Naive B cell (primary cell): Measurements from ENCODE around the gene ABL1. TPM values are rescaled to one million over a fixed set of nuclear protein-coding genes. Genes with fewer than 3 reads are reported as not detected.
A peak's percentile ranks its signal among the peaks of the same experiment; 100 is the strongest.
"Not testable (repeated sequence)": the region's sequence is repeated elsewhere in the genome, so short reads cannot be mapped to it uniquely, and the experiment has no call there.

Source experiments
- ATAC-seq, 2 donors: fragments of 150-1000 bp; cut with Tn5 transposase; 2 replicates each; pipeline ENCODE4 v1.10.0; 2021; ENCODE audit warnings: low read depth in 2 of 2, mild to moderate bottlenecking in 2 of 2, moderate library complexity in 2 of 2
- DNase-seq: peaks from one replicate; pipeline ENCODE4 v3.0.0; 2022
- H3K27ac Mint-ChIP-seq, 6 donors: one replicate each; pipeline ENCODE4 v1.8.0; 2020 to 2022; ENCODE audit warnings: mild to moderate bottlenecking in 6 of 6, mixed read lengths in 6 of 6, moderate library complexity in 5 of 6, inconsistent platforms in 2 of 6
- H3K27me3 Mint-ChIP-seq, 3 donors: one replicate each; pipeline ENCODE4 v1.8.0; 2021 to 2022; ENCODE audit warnings: mixed read lengths in 3 of 3, mild to moderate bottlenecking in 1 of 3
- H3K36me3 Mint-ChIP-seq, 2 donors: one replicate each; pipeline ENCODE4 v1.8.0; 2020 to 2022; ENCODE audit warnings: mixed read lengths in 2 of 2, inconsistent platforms in 1 of 2, mild to moderate bottlenecking in 1 of 2
- H3K4me1 Mint-ChIP-seq, 3 donors: one replicate each; pipeline ENCODE4 v1.8.0; 2020 to 2022; ENCODE audit warnings: mixed read lengths in 3 of 3, inconsistent platforms in 1 of 3, mild to moderate bottlenecking in 1 of 3, moderate library complexity in 1 of 3
- H3K4me3 Mint-ChIP-seq, 8 donors: one replicate each; pipeline ENCODE4 v1.8.0; 2020 to 2022; ENCODE audit warnings: mild to moderate bottlenecking in 8 of 8, mixed read lengths in 8 of 8, moderate library complexity in 8 of 8, inconsistent platforms in 2 of 8
- H3K9me3 Mint-ChIP-seq, 7 donors: one replicate each; pipeline ENCODE4 v1.8.0; 2020 to 2022; ENCODE audit warnings: mixed read lengths in 7 of 7, mild to moderate bottlenecking in 5 of 7, inconsistent platforms in 2 of 7, moderate library complexity in 1 of 7
- polyA plus RNA-seq, 6 donors: library from polyadenylated mRNA; unstranded; fragments of 300-500 nt; fragmentation: Illumina TruSeq; gene quantifications; one replicate each; pipeline ENCODE4 v1.2.3, GENCODE V29; 2021; ENCODE audit warnings: low read depth in 6 of 6

Gene ABL1
- polyA plus RNA-seq, 6 donors from 2014 or later = 1.2 to 18.9 (median 9.4) TPM

DNA sequence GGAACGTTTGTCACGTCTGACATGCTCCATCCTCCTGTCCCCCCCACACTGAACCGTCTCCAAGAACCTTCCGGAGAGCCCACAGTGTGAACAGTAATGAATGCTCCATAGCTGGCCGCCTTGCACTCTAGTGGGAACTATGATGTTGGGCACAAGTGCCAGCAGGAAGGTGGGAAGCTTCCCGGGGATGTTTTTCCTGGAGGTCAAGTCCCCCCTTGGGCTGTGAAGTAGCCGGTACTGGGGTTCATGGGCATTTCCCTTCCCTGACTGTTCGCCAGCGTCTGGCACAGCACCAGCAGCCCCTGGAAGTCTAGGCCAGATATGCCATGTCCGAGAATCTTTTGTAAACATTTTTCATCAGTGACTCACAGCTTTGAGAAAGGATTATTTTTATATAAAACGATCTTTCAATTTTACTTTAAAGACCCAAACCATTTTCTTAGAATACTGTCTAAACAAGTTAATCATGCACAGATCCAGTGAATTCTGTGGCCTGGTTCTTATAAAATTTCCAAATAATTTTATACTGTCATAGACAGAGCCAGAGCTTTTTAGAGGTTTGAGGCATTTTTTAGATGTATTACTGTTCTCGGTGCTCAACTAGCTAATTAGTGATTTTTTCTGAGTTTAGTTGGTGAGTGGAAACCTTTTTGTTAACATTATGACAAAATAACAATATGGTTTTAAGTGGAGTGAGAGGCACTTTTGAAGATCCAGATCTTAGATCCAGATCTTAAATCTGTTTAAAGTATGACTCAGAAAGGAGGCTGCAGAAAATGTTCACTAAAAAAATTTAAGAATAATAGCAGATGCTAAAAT is 11.6 kb downstream of the ABL1 start:
- H3K9me3 Mint-ChIP-seq = no peaks in the 10 kb centered on the region
- ATAC-seq (no peak), DNase-seq (no peak)
- no peaks in the 10 kb centered on the region for H3K27me3 Mint-ChIP-seq
- H3K36me3 Mint-ChIP-seq = no peaks in the 10 kb centered on the region
- no peak overlapping the region for H3K4me3 Mint-ChIP-seq
- H3K27ac Mint-ChIP-seq = peak overlapping the region in 1 of 6 donors; percentile 9
- peaks cover 9 to 27% (median 20%) of the 10 kb centered on the region in 3 donors for H3K4me1 Mint-ChIP-seq

DNA sequence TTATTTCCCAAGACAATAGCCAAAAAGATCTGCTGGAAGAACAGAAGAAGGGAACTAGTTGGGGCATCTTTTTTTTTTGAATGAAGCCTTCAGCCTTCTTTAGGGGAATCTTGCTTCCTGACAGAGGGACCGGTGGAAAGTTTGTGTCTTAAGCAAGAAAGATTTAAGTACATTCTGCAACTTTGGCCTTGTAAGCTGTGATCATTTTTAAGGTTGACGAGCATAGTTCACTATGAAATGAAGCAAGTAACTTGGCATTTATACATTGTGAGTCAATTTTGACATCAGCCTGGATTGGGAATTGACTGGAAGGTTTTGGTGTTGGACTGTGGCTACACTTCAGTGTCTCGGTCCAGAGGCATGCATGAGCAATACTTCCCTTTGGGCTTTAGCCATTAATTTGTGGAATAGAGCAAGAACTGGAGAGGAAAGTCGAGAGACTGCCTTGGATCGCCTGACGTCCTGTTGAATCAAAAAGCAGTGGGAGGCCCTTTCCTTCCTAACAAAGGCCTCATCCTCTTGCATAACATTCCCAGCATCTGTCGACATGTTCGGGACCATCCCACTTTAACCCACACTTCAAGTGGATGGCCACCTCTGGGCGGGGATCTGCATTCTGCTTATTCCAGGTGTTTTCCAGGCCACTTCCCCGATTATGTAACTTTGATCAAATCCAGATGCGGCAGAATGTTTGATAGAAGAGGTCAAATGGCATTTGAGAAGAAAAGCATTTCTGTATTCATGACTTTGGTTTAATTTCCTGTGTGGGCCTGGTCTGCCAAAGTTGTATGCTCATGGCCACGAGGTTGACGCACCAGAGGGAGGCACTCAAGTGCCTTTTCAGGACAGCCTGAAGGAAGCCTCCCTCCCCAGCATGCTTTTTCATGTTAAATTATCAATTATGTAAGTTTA is 12.5 kb downstream of the ABL1 start:
- ATAC-seq = no peak
- Mint-ChIP-seq H3K36me3 (no peaks in the 10 kb centered on the region), H3K27me3 (no peaks in the 10 kb centered on the region), H3K4me1 (peaks cover 4 to 19% (median 16%) of the 10 kb centered on the region in 3 donors), H3K4me3 (no peak overlapping the region), H3K27ac (peak overlapping the region in 1 of 6 donors; percentile 9), H3K9me3 (no peaks in the 10 kb centered on the region)
- DNase-seq = no peak

DNA sequence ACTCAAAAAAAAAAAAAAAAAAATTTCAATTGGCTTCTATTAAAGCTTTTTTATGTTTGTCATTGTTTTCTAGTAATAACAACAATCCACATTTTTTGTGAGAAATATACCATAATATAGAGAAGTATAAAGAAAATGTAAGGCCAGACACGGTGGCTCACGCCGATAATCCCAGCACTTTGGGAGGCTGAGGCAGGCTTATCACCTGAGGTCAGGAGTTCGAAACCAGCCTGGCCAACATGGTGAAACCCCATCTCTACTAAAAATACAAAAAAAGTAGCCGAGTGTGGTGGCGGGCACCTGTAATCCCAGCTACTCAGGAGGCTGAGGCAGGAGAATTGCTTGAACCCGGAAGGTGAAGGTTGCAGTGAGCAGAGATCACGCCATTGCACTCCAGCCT is 13.5 kb downstream of the ABL1 start:
- ATAC-seq, H3K9me3 Mint-ChIP-seq, H3K36me3 Mint-ChIP-seq, H3K4me3 Mint-ChIP-seq, DNase-seq, H3K27me3 Mint-ChIP-seq, H3K27ac Mint-ChIP-seq: not testable (repeated sequence)
- H3K4me1 Mint-ChIP-seq = peaks cover 2 to 12% (median 8%) of the 10 kb centered on the region in 3 donors

DNA sequence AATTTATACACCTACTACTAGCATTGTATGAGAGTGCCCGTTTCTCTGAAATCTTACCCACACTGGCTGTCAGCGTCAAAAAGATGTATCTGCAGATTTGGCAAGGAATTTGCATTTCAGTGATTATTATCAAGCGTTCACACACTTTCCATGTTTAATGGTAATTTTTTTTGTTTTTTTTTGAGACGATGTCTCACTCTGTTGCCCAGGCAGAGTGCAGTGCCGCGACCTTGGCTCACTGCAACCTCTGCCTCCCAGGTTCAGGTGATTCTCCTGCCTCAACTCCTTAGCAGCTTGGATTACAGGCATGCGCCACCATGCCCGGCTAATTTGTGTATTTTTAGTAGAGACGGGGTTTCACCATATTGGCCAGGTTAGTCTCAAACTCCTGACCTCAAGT is 14.3 kb downstream of the ABL1 start:
- no peak for ATAC-seq
- no peak overlapping the region for H3K4me3 Mint-ChIP-seq
- H3K9me3 Mint-ChIP-seq = no peaks in the 10 kb centered on the region
- H3K4me1 Mint-ChIP-seq = peaks cover 0 to 5% (median 0%) of the 10 kb centered on the region in 3 donors
- no peaks in the 10 kb centered on the region for H3K36me3 Mint-ChIP-seq
- DNase-seq = no peak
- no peak overlapping the region for H3K27ac Mint-ChIP-seq
- no peaks in the 10 kb centered on the region for H3K27me3 Mint-ChIP-seq

DNA sequence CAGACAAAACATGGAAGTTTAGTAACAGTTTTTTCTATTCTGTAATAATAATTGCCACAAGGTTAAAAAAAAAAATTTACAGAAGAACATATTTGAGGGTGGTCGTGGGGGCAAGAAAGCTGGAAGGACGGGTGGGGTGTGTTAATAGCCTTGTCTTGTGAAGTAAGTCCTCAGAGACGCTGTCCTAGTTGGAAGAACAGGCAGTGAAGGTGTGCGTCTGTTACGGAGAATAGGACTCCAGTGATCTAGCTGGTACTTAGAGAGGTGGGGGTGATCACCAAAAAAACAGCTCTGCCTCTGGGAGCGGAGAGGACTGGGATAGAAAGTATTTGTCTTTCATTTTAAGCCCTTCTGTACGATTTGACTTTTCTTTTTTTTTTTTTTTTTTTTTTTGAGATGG is 17.7 kb downstream of the ABL1 start:
- ATAC-seq = no peak
- H3K4me3 Mint-ChIP-seq = no peak overlapping the region
- H3K27me3 Mint-ChIP-seq = no peaks in the 10 kb centered on the region
- H3K27ac Mint-ChIP-seq = peak overlapping the region in 1 of 6 donors; percentile 17
- no peaks in the 10 kb centered on the region for H3K9me3 Mint-ChIP-seq
- no peak for DNase-seq
- H3K36me3 Mint-ChIP-seq = peaks cover 0 to 5% of the 10 kb centered on the region in 2 donors
- peaks cover 0 to 4% (median 0%) of the 10 kb centered on the region in 3 donors for H3K4me1 Mint-ChIP-seq

DNA sequence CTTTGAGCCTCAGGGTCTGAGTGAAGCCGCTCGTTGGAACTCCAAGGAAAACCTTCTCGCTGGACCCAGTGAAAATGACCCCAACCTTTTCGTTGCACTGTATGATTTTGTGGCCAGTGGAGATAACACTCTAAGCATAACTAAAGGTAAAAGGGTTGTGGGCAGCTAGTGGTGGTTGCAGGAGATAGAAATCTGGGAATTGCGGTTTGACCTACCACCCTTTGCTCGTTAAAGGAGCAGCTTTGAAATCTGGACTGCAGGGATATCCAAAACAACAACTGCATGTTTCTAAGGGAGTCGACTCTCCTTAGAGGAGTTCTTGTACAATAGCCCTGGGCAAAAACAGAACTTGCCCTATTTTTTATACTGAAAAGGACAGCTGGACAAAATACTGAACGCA is 19.0 kb downstream of the ABL1 start:
- DNase-seq = no peak
- Mint-ChIP-seq H3K27me3 (no peaks in the 10 kb centered on the region), H3K27ac (no peak overlapping the region), H3K4me3 (no peak overlapping the region), H3K36me3 (peaks cover 0 to 5% of the 10 kb centered on the region in 2 donors), H3K9me3 (no peaks in the 10 kb centered on the region), H3K4me1 (peaks cover 0 to 4% (median 0%) of the 10 kb centered on the region in 3 donors)
- ATAC-seq = no peak

DNA sequence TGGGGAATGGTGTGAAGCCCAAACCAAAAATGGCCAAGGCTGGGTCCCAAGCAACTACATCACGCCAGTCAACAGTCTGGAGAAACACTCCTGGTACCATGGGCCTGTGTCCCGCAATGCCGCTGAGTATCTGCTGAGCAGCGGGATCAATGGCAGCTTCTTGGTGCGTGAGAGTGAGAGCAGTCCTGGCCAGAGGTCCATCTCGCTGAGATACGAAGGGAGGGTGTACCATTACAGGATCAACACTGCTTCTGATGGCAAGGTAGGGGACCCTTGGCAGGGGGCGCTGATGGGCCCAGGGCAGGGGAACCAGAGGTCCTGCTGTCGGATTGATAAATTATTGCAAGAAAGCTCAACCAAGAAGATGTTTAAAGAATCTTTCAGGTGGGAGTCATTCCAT is 19.8 kb downstream of the ABL1 start:
- DNase-seq (no peak), ATAC-seq (no peak)
- Mint-ChIP-seq H3K9me3 (no peaks in the 10 kb centered on the region), H3K27ac (peak overlapping the region in 1 of 6 donors; percentile 51), H3K4me1 (peaks cover 0 to 2% (median 0%) of the 10 kb centered on the region in 3 donors), H3K36me3 (peaks cover 0 to 5% of the 10 kb centered on the region in 2 donors), H3K4me3 (no peak overlapping the region), H3K27me3 (no peaks in the 10 kb centered on the region)

DNA sequence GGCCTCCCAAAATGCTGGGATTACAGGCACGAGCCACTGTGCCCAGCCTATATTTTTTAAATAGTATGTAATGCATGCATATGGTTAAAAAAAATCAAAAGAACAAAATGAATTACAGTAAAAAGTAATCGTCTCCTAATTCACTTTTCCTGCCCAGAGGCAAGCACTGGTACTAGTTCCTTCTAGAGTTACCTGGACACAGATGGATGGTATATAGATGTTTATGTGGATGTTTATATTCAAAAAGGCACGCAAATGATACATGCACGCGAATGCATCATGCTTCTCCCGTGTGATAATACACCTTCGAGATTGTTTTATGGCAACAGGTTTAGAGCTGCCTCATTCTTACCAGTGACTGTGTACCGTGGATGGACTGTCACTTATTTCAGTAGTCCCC is 21.4 kb downstream of the ABL1 start:
- peaks cover 0 to 5% of the 10 kb centered on the region in 2 donors for H3K36me3 Mint-ChIP-seq
- DNase-seq = no peak
- no peak overlapping the region for H3K27ac Mint-ChIP-seq
- H3K4me1 Mint-ChIP-seq = no peaks in the 10 kb centered on the region
- no peaks in the 10 kb centered on the region for H3K27me3 Mint-ChIP-seq
- no peaks in the 10 kb centered on the region for H3K9me3 Mint-ChIP-seq
- no peak overlapping the region for H3K4me3 Mint-ChIP-seq
- no peak for ATAC-seq

DNA sequence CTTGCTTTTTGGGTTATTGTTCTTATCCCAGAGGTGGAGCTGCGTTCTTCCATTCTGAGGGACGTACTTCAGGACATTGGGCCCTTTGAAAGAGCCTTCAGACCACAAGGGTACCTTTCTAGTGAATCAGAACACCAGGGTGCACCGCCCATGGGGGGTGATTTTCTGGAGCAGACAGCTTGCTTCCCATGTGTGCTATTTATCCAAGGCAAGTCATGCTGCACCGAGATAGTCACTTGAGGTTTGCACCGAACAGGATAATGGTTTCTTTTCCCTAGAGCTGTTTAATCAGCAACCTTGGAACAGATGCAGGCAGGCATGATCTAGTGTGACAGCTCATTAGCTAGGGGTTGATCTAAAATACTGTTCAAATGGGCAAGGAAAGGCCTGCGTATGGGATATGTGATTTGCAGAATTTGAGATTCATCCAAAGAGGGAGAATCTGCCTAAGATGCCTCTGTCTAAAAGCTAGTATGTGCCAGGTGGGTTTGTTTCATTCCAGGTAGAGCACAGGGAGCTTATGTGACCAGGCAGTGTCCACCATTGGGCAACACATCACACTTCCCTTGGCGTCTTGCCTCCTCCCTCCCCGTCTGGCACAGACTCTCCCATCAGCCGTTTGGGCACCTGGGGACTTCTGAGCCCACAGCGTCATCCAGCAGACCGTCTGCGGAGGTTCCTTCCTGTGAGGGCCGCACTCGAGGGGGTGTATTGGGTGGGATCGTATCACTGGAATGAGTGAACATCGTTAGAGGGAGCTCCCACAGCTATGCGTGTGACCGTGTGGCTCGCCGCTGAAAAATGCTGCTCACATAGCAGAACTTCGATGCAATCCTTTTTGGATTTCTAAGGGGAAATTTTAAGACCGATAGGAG is 23.0 kb downstream of the ABL1 start:
- Mint-ChIP-seq H3K27me3 (no peaks in the 10 kb centered on the region), H3K4me3 (no peak overlapping the region), H3K36me3 (peaks cover 0 to 5% of the 10 kb centered on the region in 2 donors), H3K4me1 (no peaks in the 10 kb centered on the region), H3K9me3 (no peaks in the 10 kb centered on the region), H3K27ac (peak overlapping the region in 1 of 6 donors; percentile 56)
- DNase-seq = no peak
- no peak for ATAC-seq

DNA sequence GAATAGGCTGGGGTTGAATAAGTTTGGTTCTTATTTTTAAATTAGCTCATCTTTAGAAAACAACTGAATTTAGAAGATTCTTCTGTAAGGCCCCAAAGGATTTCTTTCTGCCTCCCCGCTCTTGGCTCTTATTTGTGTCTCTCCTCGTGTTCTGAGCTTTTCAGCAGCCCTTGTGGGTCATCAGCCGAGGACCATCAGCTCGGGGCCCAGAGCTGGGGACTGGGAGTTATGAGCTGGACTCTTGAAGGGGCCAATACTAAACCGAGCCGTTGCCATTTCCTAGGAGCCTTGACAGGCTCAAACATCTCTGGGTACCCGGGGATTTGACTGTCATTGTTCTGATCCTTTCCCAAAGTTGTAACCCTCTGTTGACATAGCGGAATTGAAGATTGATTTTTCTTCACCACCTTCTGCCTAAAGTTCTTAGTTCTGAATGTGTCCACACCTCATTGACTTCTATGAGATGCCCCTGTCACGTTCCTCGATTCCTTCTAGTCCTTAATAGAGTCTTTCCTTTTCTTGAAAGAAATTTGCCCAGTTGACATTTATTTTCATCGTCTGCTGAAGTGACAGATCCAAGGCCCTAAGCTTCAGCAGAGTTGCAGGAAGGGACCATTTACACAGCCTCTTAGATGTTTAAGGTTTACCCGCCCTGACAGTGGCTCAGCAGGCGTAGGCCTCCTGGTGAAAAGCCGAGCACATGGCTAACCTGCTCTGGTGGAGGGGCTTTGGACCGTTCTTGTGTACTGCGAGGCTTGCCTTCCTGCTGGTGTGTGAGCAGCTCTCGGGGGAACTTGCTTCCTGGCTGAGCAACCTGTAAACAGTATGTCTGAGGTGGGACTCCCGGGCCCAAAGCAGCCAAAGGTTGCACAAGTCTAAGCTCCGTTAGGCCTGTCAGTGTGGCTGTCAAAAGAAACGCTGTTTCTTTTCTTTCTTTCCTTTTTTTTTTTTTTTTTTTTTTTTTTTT is 24.0 kb downstream of the ABL1 start:
- H3K27ac Mint-ChIP-seq = no peak overlapping the region
- DNase-seq (no peak), ATAC-seq (no peak)
- H3K36me3 Mint-ChIP-seq = peaks cover 0 to 5% of the 10 kb centered on the region in 2 donors
- no peak overlapping the region for H3K4me3 Mint-ChIP-seq
- no peaks in the 10 kb centered on the region for H3K9me3 Mint-ChIP-seq
- H3K27me3 Mint-ChIP-seq = no peaks in the 10 kb centered on the region
- H3K4me1 Mint-ChIP-seq = no peaks in the 10 kb centered on the region

DNA sequence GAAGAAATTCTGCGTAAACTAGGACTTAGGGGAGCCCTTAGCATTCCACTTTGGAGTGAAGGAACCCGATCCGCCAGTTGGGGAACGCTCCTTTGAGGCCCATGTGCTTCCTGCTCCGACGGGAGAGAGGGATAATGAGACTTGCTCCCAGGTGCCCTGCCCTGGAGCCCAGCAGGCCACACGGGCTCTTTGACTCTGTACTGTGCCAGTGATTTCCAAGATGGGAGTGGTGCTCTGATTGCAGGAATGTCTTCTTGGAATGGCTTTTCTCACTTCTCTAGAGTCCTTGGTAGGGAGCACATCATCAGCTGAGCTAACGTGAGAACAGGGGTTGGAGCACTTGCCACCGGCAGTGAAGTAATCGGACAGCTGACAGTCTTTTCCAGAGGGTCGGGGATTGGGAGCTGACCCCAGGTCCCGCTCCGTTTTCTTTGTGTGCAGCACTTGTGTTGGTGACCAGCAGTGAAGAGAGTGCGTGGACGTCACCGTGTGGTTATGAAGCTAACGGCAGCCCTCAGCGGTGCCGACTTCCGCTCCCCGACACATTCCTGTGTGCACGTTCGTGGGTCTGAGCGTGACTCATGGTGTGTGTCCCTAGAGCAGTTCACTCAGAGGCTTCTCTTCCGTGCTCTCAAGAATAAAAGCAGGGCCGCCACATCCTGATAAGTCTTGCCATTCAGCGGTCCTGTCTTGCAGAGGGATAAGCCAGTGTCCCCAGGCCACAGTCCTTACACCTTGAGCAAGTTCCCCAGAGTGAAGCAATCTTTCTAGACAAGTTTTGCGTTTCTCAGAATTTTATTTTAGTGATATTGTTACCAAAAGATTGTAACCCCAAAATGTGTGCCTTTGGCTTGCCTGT is 25.6 kb downstream of the ABL1 start:
- no peak for DNase-seq
- Mint-ChIP-seq H3K36me3 (peaks cover 0 to under 1% of the 10 kb centered on the region in 2 donors), H3K27ac (no peak overlapping the region), H3K27me3 (no peaks in the 10 kb centered on the region), H3K4me1 (no peaks in the 10 kb centered on the region), H3K4me3 (no peak overlapping the region), H3K9me3 (no peaks in the 10 kb centered on the region)
- ATAC-seq = no peak
